WTC11 (cell line): ENCODE data around the gene ANKRD28. TPM values are rescaled to one million over a fixed set of nuclear protein-coding genes. Genes with fewer than 3 reads are reported as not detected.

Source experiments
- ATAC-seq: fragments of 200-7000 bp; cut with Tn5 transposase; 2 replicates; pipeline ENCODE4 v1.10.0; 2021; ENCODE audit warnings: mild to moderate bottlenecking, moderate library complexity
- CTCF ChIA-PET: fragments of 300-600 bp; sonication (Branson Sonifier 250); formaldehyde crosslinking; loops from one replicate; lab custom pipeline; 2021; ENCODE audit warnings: antibody characterized with exemption; lab: Charles Lee
- POLR2A ChIA-PET: fragments of 350-600 bp; sonication (Branson Sonifier 250); formaldehyde crosslinking; loops from one replicate; lab custom pipeline; 2021; ENCODE audit warnings: antibody characterized with exemption; lab: Charles Lee
- DNase-seq: peaks from one replicate; pipeline ENCODE4 v3.0.0; 2021; ENCODE audit warnings: low spot score
- H3K27ac Mint-ChIP-seq: 2 replicates; pipeline ENCODE4 v1.8.0; 2021; ENCODE audit warnings: mixed read lengths
- H3K27me3 Mint-ChIP-seq: 2 replicates; pipeline ENCODE4 v1.8.0; 2021; ENCODE audit warnings: low read depth, mild to moderate bottlenecking, moderate library complexity, mixed read lengths
- H3K36me3 Mint-ChIP-seq: 2 replicates; pipeline ENCODE4 v1.8.0; 2021; ENCODE audit warnings: mixed read lengths
- H3K4me1 Mint-ChIP-seq: 2 replicates; pipeline ENCODE4 v1.8.0; 2022; ENCODE audit warnings: mixed read lengths
- H3K4me3 Mint-ChIP-seq: 2 replicates; pipeline ENCODE4 v1.8.0; 2021; ENCODE audit warnings: mild to moderate bottlenecking, moderate library complexity, mixed read lengths
- H3K9me3 Mint-ChIP-seq: 2 replicates; pipeline ENCODE4 v1.8.0; 2021; ENCODE audit warnings: mixed read lengths
- AFF4 ChIP-seq: sonication (generic); formaldehyde crosslinking; IDR thresholded peaks from 2 replicates; pipeline ENCODE4 v1.8.1; 2023; ENCODE audit warnings: mild to moderate bottlenecking, missing genetic modification reagents, borderline replicate concordance
- CBFB ChIP-seq: sonication (generic); formaldehyde crosslinking; IDR thresholded peaks from 2 replicates; pipeline ENCODE4 v1.8.1; 2022; ENCODE audit warnings: mild to moderate bottlenecking, low read depth, missing genetic modification reagents
- E2F4 ChIP-seq: sonication (generic); formaldehyde crosslinking; IDR thresholded peaks from 2 replicates; pipeline ENCODE4 v1.8.1; 2022; ENCODE audit warnings: low read depth, mild to moderate bottlenecking, moderate library complexity, missing genetic modification reagents, borderline replicate concordance
- FOXJ3 ChIP-seq: sonication (generic); formaldehyde crosslinking; IDR thresholded peaks from 2 replicates; pipeline ENCODE4 v1.9.0; 2021; ENCODE audit warnings: missing genetic modification reagents, mild to moderate bottlenecking, borderline replicate concordance
- IRF2 ChIP-seq: sonication (generic); formaldehyde crosslinking; IDR thresholded peaks from 2 replicates; pipeline ENCODE4 v1.8.0; 2022; ENCODE audit warnings: low read depth, missing genetic modification reagents, borderline replicate concordance
- JAZF1 ChIP-seq: fragments of 250-450 bp; sonication (Bioruptor Pico); IDR thresholded peaks from 2 replicates; pipeline ENCODE4 v1.9.0; 2021; ENCODE audit warnings: moderate library complexity, mild to moderate bottlenecking, inconsistent platforms
- JUN ChIP-seq: sonication (generic); formaldehyde crosslinking; IDR thresholded peaks from 2 replicates; pipeline ENCODE4 v1.8.0; 2023; ENCODE audit warnings: mild to moderate bottlenecking, missing genetic modification reagents
- KAT7 ChIP-seq: sonication (generic); formaldehyde crosslinking; IDR thresholded peaks from 2 replicates; pipeline ENCODE4 v1.8.1; 2023; ENCODE audit warnings: missing genetic modification reagents, mild to moderate bottlenecking, borderline replicate concordance
- MXD4 ChIP-seq: fragments of 250-450 bp; sonication (Bioruptor Pico); IDR thresholded peaks from 2 replicates; pipeline ENCODE4 v1.8.0; 2021; ENCODE audit warnings: mild to moderate bottlenecking, moderate library complexity, borderline replicate concordance
- MYBL2 ChIP-seq: sonication (generic); formaldehyde crosslinking; IDR thresholded peaks from 2 replicates; pipeline ENCODE4 v1.8.1; 2023; ENCODE audit warnings: mild to moderate bottlenecking, moderate library complexity, missing genetic modification reagents
- PRRX2 ChIP-seq: fragments of 250-450 bp; sonication (Bioruptor Pico); IDR thresholded peaks from 2 replicates; pipeline ENCODE4 v1.8.0; 2021; ENCODE audit warnings: mild to moderate bottlenecking
- SMAD3 ChIP-seq: sonication (generic); formaldehyde crosslinking; IDR thresholded peaks from 2 replicates; pipeline ENCODE4 v1.8.0; 2022; ENCODE audit warnings: missing genetic modification reagents, mild to moderate bottlenecking, borderline replicate concordance
- TP53 ChIP-seq: sonication (generic); formaldehyde crosslinking; IDR thresholded peaks from 2 replicates; pipeline ENCODE4 v1.8.1; 2023; ENCODE audit warnings: mild to moderate bottlenecking, missing genetic modification reagents
- ZBTB21 ChIP-seq: sonication (generic); formaldehyde crosslinking; IDR thresholded peaks from 2 replicates; pipeline ENCODE4 v1.8.1; 2023; ENCODE audit warnings: mild to moderate bottlenecking, missing genetic modification reagents, borderline replicate concordance
- ZNF138 ChIP-seq: sonication (generic); formaldehyde crosslinking; conservative IDR thresholded peaks from 2 replicates; pipeline ENCODE4 v1.8.1; 2022; ENCODE audit warnings: mild to moderate bottlenecking, moderate library complexity, missing genetic modification reagents
- ZNF396 ChIP-seq: fragments of 250-450 bp; sonication (Bioruptor Pico); IDR thresholded peaks from 2 replicates; pipeline ENCODE4 v1.8.0; 2021; ENCODE audit warnings: mild to moderate bottlenecking, moderate library complexity, borderline replicate concordance
- ZNF671 ChIP-seq: fragments of 250-450 bp; sonication (Bioruptor Pico); IDR thresholded peaks from 2 replicates; pipeline ENCODE4 v1.8.0; 2021; ENCODE audit warnings: mild to moderate bottlenecking
- total RNA-seq: library from RNA; stranded (reverse); gene quantifications from 3 replicates; pipeline ENCODE4 v1.2.3, GENCODE V29; 2021
- TF ChIP-seq, protein P1 (sequence below): sonication (generic); formaldehyde crosslinking; IDR thresholded peaks from 2 replicates; pipeline ENCODE4 v1.8.0; 2023; ENCODE audit warnings: mild to moderate bottlenecking, missing genetic modification reagents
- TF ChIP-seq, protein P2 (sequence below): sonication (generic); formaldehyde crosslinking; IDR thresholded peaks from 2 replicates; pipeline ENCODE4 v1.8.0; 2023; ENCODE audit warnings: missing genetic modification reagents, mild to moderate bottlenecking, borderline replicate concordance
- TF ChIP-seq, protein P3 (sequence below): sonication (generic); formaldehyde crosslinking; IDR thresholded peaks from 2 replicates; pipeline ENCODE4 v1.8.1; 2022; ENCODE audit warnings: mild to moderate bottlenecking, missing genetic modification reagents, moderate library complexity, borderline replicate concordance

ANKRD28 gene
- total RNA-seq, 1 experiment from 2014 or later: 51.6 TPM

DNA sequence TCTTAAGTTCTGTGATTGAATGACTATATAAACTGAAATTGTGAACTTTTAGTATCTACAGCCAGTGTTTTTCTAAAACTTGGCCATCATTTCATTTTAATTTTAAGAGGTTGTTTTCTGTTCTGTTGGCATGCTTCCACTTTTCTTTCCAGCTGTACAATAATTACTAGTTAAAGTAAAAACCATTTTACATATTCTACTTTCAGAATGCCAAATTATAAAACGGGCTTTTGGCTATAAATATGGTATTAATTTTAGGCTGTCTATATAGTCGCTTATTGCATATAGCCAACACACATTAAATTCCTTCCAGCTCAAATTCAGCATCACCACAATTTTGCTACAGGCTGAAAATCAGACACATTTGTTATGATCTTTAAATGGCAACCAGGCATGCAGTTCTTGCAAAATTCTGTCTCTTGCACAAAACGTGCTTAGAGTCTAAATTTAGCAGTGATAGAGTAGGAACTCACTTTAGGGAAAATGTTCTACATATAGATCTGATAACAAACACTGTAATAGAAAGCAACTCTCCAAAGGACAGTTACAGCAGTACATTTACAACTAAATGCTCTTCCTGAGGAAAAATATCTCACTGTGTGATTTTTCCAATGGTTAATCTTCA lies 115.1 kb downstream of the ANKRD28 start (continued):
- no peak for TF ChIP-seq SMAD3
- TF ChIP-seq, protein P1, sequence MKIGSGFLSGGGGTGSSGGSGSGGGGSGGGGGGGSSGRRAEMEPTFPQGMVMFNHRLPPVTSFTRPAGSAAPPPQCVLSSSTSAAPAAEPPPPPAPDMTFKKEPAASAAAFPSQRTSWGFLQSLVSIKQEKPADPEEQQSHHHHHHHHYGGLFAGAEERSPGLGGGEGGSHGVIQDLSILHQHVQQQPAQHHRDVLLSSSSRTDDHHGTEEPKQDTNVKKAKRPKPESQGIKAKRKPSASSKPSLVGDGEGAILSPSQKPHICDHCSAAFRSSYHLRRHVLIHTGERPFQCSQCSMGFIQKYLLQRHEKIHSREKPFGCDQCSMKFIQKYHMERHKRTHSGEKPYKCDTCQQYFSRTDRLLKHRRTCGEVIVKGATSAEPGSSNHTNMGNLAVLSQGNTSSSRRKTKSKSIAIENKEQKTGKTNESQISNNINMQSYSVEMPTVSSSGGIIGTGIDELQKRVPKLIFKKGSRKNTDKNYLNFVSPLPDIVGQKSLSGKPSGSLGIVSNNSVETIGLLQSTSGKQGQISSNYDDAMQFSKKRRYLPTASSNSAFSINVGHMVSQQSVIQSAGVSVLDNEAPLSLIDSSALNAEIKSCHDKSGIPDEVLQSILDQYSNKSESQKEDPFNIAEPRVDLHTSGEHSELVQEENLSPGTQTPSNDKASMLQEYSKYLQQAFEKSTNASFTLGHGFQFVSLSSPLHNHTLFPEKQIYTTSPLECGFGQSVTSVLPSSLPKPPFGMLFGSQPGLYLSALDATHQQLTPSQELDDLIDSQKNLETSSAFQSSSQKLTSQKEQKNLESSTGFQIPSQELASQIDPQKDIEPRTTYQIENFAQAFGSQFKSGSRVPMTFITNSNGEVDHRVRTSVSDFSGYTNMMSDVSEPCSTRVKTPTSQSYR (CRISPR knock-in tag): no peak
- no peak for TF ChIP-seq JAZF1 (CRISPR knock-in tag)

- TF ChIP-seq E2F4 (no peak), CBFB (CRISPR knock-in tag) (no peak), FOXJ3 (no peak), PRRX2 (CRISPR knock-in tag) (no peak), IRF2 (no peak), ZNF138 (CRISPR knock-in tag) (no peak), ZBTB21 (CRISPR knock-in tag) (no peak), AFF4 (CRISPR knock-in tag) (no peak), KAT7 (no peak), MXD4 (CRISPR knock-in tag) (no peak), ZNF396 (CRISPR knock-in tag) (no peak), ZNF671 (CRISPR knock-in tag) (no peak), TP53 (no peak), JUN (CRISPR knock-in tag) (no peak), MYBL2 (no peak)
- TF ChIP-seq, protein P2, sequence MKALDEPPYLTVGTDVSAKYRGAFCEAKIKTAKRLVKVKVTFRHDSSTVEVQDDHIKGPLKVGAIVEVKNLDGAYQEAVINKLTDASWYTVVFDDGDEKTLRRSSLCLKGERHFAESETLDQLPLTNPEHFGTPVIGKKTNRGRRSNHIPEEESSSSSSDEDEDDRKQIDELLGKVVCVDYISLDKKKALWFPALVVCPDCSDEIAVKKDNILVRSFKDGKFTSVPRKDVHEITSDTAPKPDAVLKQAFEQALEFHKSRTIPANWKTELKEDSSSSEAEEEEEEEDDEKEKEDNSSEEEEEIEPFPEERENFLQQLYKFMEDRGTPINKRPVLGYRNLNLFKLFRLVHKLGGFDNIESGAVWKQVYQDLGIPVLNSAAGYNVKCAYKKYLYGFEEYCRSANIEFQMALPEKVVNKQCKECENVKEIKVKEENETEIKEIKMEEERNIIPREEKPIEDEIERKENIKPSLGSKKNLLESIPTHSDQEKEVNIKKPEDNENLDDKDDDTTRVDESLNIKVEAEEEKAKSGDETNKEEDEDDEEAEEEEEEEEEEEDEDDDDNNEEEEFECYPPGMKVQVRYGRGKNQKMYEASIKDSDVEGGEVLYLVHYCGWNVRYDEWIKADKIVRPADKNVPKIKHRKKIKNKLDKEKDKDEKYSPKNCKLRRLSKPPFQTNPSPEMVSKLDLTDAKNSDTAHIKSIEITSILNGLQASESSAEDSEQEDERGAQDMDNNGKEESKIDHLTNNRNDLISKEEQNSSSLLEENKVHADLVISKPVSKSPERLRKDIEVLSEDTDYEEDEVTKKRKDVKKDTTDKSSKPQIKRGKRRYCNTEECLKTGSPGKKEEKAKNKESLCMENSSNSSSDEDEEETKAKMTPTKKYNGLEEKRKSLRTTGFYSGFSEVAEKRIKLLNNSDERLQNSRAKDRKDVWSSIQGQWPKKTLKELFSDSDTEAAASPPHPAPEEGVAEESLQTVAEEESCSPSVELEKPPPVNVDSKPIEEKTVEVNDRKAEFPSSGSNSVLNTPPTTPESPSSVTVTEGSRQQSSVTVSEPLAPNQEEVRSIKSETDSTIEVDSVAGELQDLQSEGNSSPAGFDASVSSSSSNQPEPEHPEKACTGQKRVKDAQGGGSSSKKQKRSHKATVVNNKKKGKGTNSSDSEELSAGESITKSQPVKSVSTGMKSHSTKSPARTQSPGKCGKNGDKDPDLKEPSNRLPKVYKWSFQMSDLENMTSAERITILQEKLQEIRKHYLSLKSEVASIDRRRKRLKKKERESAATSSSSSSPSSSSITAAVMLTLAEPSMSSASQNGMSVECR (CRISPR knock-in tag): no peak
- TF ChIP-seq, protein P3, sequence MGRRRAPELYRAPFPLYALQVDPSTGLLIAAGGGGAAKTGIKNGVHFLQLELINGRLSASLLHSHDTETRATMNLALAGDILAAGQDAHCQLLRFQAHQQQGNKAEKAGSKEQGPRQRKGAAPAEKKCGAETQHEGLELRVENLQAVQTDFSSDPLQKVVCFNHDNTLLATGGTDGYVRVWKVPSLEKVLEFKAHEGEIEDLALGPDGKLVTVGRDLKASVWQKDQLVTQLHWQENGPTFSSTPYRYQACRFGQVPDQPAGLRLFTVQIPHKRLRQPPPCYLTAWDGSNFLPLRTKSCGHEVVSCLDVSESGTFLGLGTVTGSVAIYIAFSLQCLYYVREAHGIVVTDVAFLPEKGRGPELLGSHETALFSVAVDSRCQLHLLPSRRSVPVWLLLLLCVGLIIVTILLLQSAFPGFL (CRISPR knock-in tag): no peak
- H3K9me3 Mint-ChIP-seq: no peaks in the 10 kb centered on the region
- H3K36me3 Mint-ChIP-seq: peaks cover 45% of the 10 kb centered on the region
- no peak overlapping the region for H3K4me3 Mint-ChIP-seq
- DNase-seq: no peak
- ChIA-PET CTCF (no interaction called here), POLR2A (no interaction called here)
- ATAC-seq: no peak
- H3K4me1 Mint-ChIP-seq: no peaks in the 10 kb centered on the region
- no peaks in the 10 kb centered on the region for H3K27me3 Mint-ChIP-seq
- no peak overlapping the region for H3K27ac Mint-ChIP-seq
Measured at GRCh38 chr3:15681668-15682067, 116.1 kb downstream of the ANKRD28 start.
